Coronary artery (tissue), 2 donors: ENCODE data around the gene TNS3.
A peak's percentile ranks its signal among the peaks of the same experiment; 100 is the strongest.

ENCODE experiments used
- DNase-seq: peaks from one replicate; pipeline ENCODE4 v3.0.0-alpha.2; 2017; ENCODE audit warnings: low spot score
- H3K27ac ChIP-seq, 2 donors: fragments of 200-600 bp; sonication (generic); one replicate each; pipeline ENCODE4 v1.5.1; 2016 to 2019
- H3K4me3 ChIP-seq: fragments of 200-600 bp; sonication (generic); 2 replicates; pipeline ENCODE4 v1.5.1; 2016; ENCODE audit warnings: mild to moderate bottlenecking, moderate library complexity
- CTCF ChIP-seq: fragments of 200-600 bp; sonication (generic); IDR thresholded peaks from one replicate; pipeline ENCODE4 v1.5.1; 2019; ENCODE audit warnings: antibody characterized with exemption

TNS3 gene

GRCh38 chr7:47428768-47429472, 153.0 kb downstream of the TNS3 start:
- TF ChIP-seq CTCF: no peak
- DNase-seq: peak; percentile 52
- Histone ChIP-seq H3K27ac (no peak overlapping the region), H3K4me3 (no peak overlapping the region)

GRCh38 chr7:47428052-47428767, 153.7 kb downstream of the TNS3 start:
- no peak overlapping the region for H3K27ac ChIP-seq
- no peak overlapping the region for H3K4me3 ChIP-seq
- DNase-seq: peak; percentile 50
- no peak for TF ChIP-seq CTCF

- Histone ChIP-seq H3K4me3 (no peak overlapping the region), H3K27ac (peak overlapping the region; percentile 20 to 32)
- TF ChIP-seq CTCF: no peak
- no peak for DNase-seq
Measured at GRCh38 chr7:47427051-47427643, 154.8 kb downstream of the TNS3 start.

GRCh38 chr7:47424523-47424922, 157.4 kb downstream of the TNS3 start:
- TF ChIP-seq CTCF: no peak

GRCh38 chr7:47423196-47423595, 158.7 kb downstream of the TNS3 start:
- H3K27ac ChIP-seq: no peak overlapping the region
- TF ChIP-seq CTCF: no peak
- peak; percentile 61 for DNase-seq
- no peak overlapping the region for H3K4me3 ChIP-seq

More at GRCh38 chr7:47424523-47424922, 157.4 kb downstream of the TNS3 start:
- no peak overlapping the region for H3K4me3 ChIP-seq
- no peak for DNase-seq
- no peak overlapping the region for H3K27ac ChIP-seq

- peak; percentile 1 for DNase-seq
- H3K4me3 ChIP-seq: no peak overlapping the region
- TF ChIP-seq CTCF: no peak
- no peak overlapping the region for H3K27ac ChIP-seq
Measured at GRCh38 chr7:47422611-47423010, 159.3 kb downstream of the TNS3 start.
